ENCODE measurements around the gene CRACR2B. TPM values are rescaled to one million over a fixed set of nuclear protein-coding genes. Genes with fewer than 3 reads are reported as not detected.

CRACR2B gene
- total RNA-seq, 1 donor from 2014 or later, result 2.6 TPM

GRCh38 chr11:869399-870126, 41.8 kb downstream of the CRACR2B start:
- no peak overlapping the region for H3K4me2 ChIP-seq (ENCODE audit: low read length)
- H3K27me3 ChIP-seq (ENCODE audit: insufficient read depth, low read length), result no peaks in the 10 kb centered on the region
- H4K20me1 ChIP-seq (ENCODE audit: insufficient read depth, low read length), result peaks cover 13% of the 10 kb centered on the region
- H3K9me3 ChIP-seq (ENCODE audit: insufficient read depth, low read depth, low read length), result no peaks in the 10 kb centered on the region
- no peak overlapping the region for H3K4me3 Mint-ChIP-seq (ENCODE audit: unreplicated experiment)
- no peak overlapping the region for H3K27ac Mint-ChIP-seq (ENCODE audit: unreplicated experiment)
- peaks cover 4% of the 10 kb centered on the region for H3K4me1 ChIP-seq (ENCODE audit: insufficient read depth, low read length)
- H3K9me3 Mint-ChIP-seq (ENCODE audit: unreplicated experiment), result no peaks in the 10 kb centered on the region
- no peaks in the 10 kb centered on the region for H3K27me3 Mint-ChIP-seq (ENCODE audit: low read depth, unreplicated experiment)
- H3K79me2 ChIP-seq (ENCODE audit: insufficient read depth, low read length), result no peaks in the 10 kb centered on the region
- DNase-seq (ENCODE audit: low read depth), result no peak
- peaks cover 2% of the 10 kb centered on the region for H3K36me3 Mint-ChIP-seq (ENCODE audit: low read depth, unreplicated experiment)
- no peaks in the 10 kb centered on the region for H3K4me1 Mint-ChIP-seq (ENCODE audit: low read depth, unreplicated experiment)
- no peaks in the 10 kb centered on the region for H3K36me3 ChIP-seq (ENCODE audit: insufficient read depth, low read length)
- no peak overlapping the region for H2AFZ ChIP-seq (ENCODE audit: low read depth, low read length)
- H3K9ac ChIP-seq (ENCODE audit: low read length), result no peak overlapping the region
- H3K4me3 ChIP-seq (ENCODE audit: insufficient read depth, low read depth, low read length), result no peak overlapping the region
- no peak overlapping the region for H3K27ac ChIP-seq (ENCODE audit: low read depth, low read length)
- no peak for TF ChIP-seq EZH2 (IDR thresholded peaks at IDR 0.05; ENCODE audit: insufficient read depth, low read length)
- no peak for TF ChIP-seq CTCF (IDR thresholded peaks at IDR 0.05; ENCODE audit: insufficient read depth, low read depth, low read length)
- FAIRE-seq, result no peak

- no peaks in the 10 kb centered on the region for H3K36me3 ChIP-seq (ENCODE audit: insufficient read depth, low read length)
- H2AFZ ChIP-seq (ENCODE audit: low read depth, low read length), result no peak overlapping the region
- H3K9ac ChIP-seq (ENCODE audit: low read length), result no peak overlapping the region
- Mint-ChIP-seq H3K9me3 (ENCODE audit: unreplicated experiment) (no peaks in the 10 kb centered on the region), H3K27ac (ENCODE audit: unreplicated experiment) (no peak overlapping the region), H3K27me3 (ENCODE audit: low read depth, unreplicated experiment) (no peaks in the 10 kb centered on the region), H3K4me1 (ENCODE audit: low read depth, unreplicated experiment) (no peaks in the 10 kb centered on the region), H3K4me3 (ENCODE audit: unreplicated experiment) (no peak overlapping the region), H3K36me3 (ENCODE audit: low read depth, unreplicated experiment) (peaks cover 2% of the 10 kb centered on the region)
- peaks cover 13% of the 10 kb centered on the region for H4K20me1 ChIP-seq (ENCODE audit: insufficient read depth, low read length)
- H3K4me2 ChIP-seq (ENCODE audit: low read length), result no peak overlapping the region
- H3K4me1 ChIP-seq (ENCODE audit: insufficient read depth, low read length), result peaks cover 4% of the 10 kb centered on the region
- no peaks in the 10 kb centered on the region for H3K9me3 ChIP-seq (ENCODE audit: insufficient read depth, low read depth, low read length)
- no peak for DNase-seq (ENCODE audit: low read depth)
- no peak for FAIRE-seq
- H3K27me3 ChIP-seq (ENCODE audit: insufficient read depth, low read length), result no peaks in the 10 kb centered on the region
- no peak overlapping the region for H3K4me3 ChIP-seq (ENCODE audit: insufficient read depth, low read depth, low read length)
- no peak overlapping the region for H3K27ac ChIP-seq (ENCODE audit: low read depth, low read length)
- TF ChIP-seq CTCF (IDR thresholded peaks at IDR 0.05; ENCODE audit: insufficient read depth, low read depth, low read length), result no peak
- TF ChIP-seq EZH2 (IDR thresholded peaks at IDR 0.05; ENCODE audit: insufficient read depth, low read length), result no peak
- H3K79me2 ChIP-seq (ENCODE audit: insufficient read depth, low read length), result no peaks in the 10 kb centered on the region
These were observed 42.4 kb downstream of the CRACR2B start for GRCh38 chr11:870127-870413.

GRCh38 chr11:870418-870817, 42.7 kb downstream of the CRACR2B start:
- Mint-ChIP-seq H3K9me3 (ENCODE audit: unreplicated experiment) (no peaks in the 10 kb centered on the region), H3K27ac (ENCODE audit: unreplicated experiment) (no peak overlapping the region), H3K4me1 (ENCODE audit: low read depth, unreplicated experiment) (no peaks in the 10 kb centered on the region), H3K27me3 (ENCODE audit: low read depth, unreplicated experiment) (peaks cover under 1% of the 10 kb centered on the region), H3K36me3 (ENCODE audit: low read depth, unreplicated experiment) (peaks cover 5% of the 10 kb centered on the region), H3K4me3 (ENCODE audit: unreplicated experiment) (no peak overlapping the region)
- DNase-seq (ENCODE audit: low read depth) (no peak), FAIRE-seq (no peak)
- H3K79me2 ChIP-seq (ENCODE audit: insufficient read depth, low read length), result no peaks in the 10 kb centered on the region
- H4K20me1 ChIP-seq (ENCODE audit: insufficient read depth, low read length), result peaks cover 13% of the 10 kb centered on the region
- no peaks in the 10 kb centered on the region for H3K36me3 ChIP-seq (ENCODE audit: insufficient read depth, low read length)
- no peak overlapping the region for H3K27ac ChIP-seq (ENCODE audit: low read depth, low read length)
- no peak overlapping the region for H3K4me2 ChIP-seq (ENCODE audit: low read length)
- no peaks in the 10 kb centered on the region for H3K9me3 ChIP-seq (ENCODE audit: insufficient read depth, low read depth, low read length)
- H3K27me3 ChIP-seq (ENCODE audit: insufficient read depth, low read length), result no peaks in the 10 kb centered on the region
- TF ChIP-seq EZH2 (IDR thresholded peaks at IDR 0.05; ENCODE audit: insufficient read depth, low read length) (no peak), CTCF (IDR thresholded peaks at IDR 0.05; ENCODE audit: insufficient read depth, low read depth, low read length) (no peak)
- H3K4me3 ChIP-seq (ENCODE audit: insufficient read depth, low read depth, low read length), result no peak overlapping the region
- no peak overlapping the region for H3K9ac ChIP-seq (ENCODE audit: low read length)
- no peak overlapping the region for H2AFZ ChIP-seq (ENCODE audit: low read depth, low read length)
- peaks cover 4% of the 10 kb centered on the region for H3K4me1 ChIP-seq (ENCODE audit: insufficient read depth, low read length)
